ENCODE measurements around the gene SLC4A5. TPM values are rescaled to one million over a fixed set of nuclear protein-coding genes. Genes with fewer than 3 reads are reported as not detected.

The SLC4A5 gene
- polyA plus RNA-seq, 1 of the 3 experiments (the other 2 are of a cell fraction), result 0.25 TPM

DNA sequence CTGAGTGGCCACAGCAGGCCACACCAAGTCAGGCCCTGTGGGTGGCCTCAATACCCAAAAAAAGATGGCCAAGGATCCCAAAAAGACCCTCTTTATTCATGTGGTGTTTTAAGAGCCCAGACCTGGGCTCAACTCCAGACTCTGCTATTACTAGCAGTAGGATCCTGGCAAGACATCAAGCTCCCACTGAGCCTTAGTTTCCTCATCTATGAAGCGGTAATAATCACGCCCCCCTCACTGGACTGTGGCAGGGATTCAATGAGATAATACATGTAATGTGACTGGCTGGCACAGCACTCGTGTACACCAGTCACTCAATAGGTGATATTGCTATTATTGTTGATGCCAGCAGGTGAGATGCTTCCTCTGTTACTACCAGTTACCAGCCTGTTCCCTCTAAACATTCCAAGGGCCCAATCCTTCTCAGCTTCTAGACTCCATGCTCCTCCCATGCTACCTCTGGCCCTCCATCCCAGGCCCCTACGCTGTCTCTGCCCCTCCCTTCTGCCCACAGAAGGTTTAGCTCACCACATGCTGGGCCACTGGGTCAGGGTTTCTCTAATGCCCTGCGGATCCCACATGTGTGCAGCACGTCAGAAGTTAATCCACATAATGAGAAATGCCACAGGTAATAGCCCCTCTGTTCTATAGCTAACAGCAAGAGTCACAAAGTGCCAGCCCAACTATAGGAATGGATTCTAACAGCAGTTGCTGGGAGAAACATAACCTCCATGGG lies 51.2 kb downstream of the SLC4A5 start (continued):
- TF ChIP-seq, protein P1, sequence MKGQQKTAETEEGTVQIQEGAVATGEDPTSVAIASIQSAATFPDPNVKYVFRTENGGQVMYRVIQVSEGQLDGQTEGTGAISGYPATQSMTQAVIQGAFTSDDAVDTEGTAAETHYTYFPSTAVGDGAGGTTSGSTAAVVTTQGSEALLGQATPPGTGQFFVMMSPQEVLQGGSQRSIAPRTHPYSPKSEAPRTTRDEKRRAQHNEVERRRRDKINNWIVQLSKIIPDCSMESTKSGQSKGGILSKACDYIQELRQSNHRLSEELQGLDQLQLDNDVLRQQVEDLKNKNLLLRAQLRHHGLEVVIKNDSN (IDR thresholded peaks at IDR 0.05; ENCODE audit: borderline replicate concordance, low read depth), result no peak
- TF ChIP-seq GATA2 (CRISPR knock-in tag; IDR thresholded peaks at IDR 0.05), result no peak
- no peak for TF ChIP-seq MXI1 (IDR thresholded peaks at IDR 0.05; ENCODE audit: low read depth, low read length)
- TF ChIP-seq GABPA (IDR thresholded peaks at IDR 0.05; ENCODE audit: low read depth), result no peak
- no peak for TF ChIP-seq SMC3 (IDR thresholded peaks at IDR 0.05; ENCODE audit: low read depth, low read length)

DNA sequence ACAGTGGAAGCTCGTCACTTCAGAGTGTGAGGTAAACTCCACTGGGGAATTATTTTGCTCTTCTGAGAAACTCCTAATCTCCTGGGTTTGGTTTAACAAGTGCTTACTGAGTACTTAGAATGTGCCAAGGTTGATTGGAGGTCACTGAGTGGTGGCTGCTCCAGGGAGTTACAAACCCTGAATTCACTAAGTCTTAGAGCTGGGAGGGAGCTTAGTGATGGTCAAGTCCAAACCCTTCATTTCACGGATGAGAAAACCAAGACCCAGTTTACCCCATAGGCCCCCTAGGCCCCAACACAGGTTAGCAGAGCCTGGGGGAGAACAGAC lies 52.0 kb downstream of the SLC4A5 start:
- Histone ChIP-seq H3K4me1 (ENCODE audit: control insufficient read depth in 1 of 2, insufficient read depth in 2 of 2, low read depth in 1 of 2, low read length in 1 of 2) (no peaks in the 10 kb centered on the region; a peak in 1 of 4 replicates), H3K27me3 (ENCODE audit: insufficient read depth) (no peaks in the 10 kb centered on the region), H3K9ac (no peak overlapping the region), H3K9me2 (no peaks in the 10 kb centered on the region), H3F3A (replicated peaks; ENCODE audit: insufficient read depth) (no peaks in the 10 kb centered on the region), H3K79me2 (ENCODE audit: insufficient read depth) (no peaks in the 10 kb centered on the region), H3K27ac (ENCODE audit: low read depth in 2 of 2, low read length in 1 of 2) (no peak overlapping the region), H2AFZ (ENCODE audit: low read depth) (no peak overlapping the region), H3K36me3 (replicated peaks in 1 of 2; ENCODE audit: control insufficient read depth in 1 of 2, insufficient read depth in 2 of 2, low read length in 1 of 2) (no peaks in the 10 kb centered on the region), H4K20me1 (ENCODE audit: insufficient read depth) (no peaks in the 10 kb centered on the region), H3K4me2 (no peak overlapping the region), H3K9me3 (no peaks in the 10 kb centered on the region), H3K4me3 (ENCODE audit: low read depth in 2 of 2, low read length in 1 of 2) (no peak overlapping the region)
- TF ChIP-seq SIN3A (IDR thresholded peaks at IDR 0.05; ENCODE audit: borderline replicate concordance, low read depth, low read length) (no peak), FOXM1 (IDR thresholded peaks at IDR 0.05; ENCODE audit: low read depth) (no peak), TCF12 (IDR thresholded peaks at IDR 0.05) (no peak), FOSL2 (IDR thresholded peaks at IDR 0.05; ENCODE audit: borderline replicate concordance, low read depth) (no peak), MEF2A (IDR thresholded peaks at IDR 0.05; ENCODE audit: borderline replicate concordance, low read depth) (no peak), YY1 (IDR thresholded peaks at IDR 0.05; ENCODE audit: low read depth) (no peak), NFIC (IDR thresholded peaks at IDR 0.05; ENCODE audit: borderline replicate concordance) (no peak), RXRA (IDR thresholded peaks at IDR 0.05; ENCODE audit: borderline replicate concordance, low read depth) (no peak), MXI1 (IDR thresholded peaks at IDR 0.05; ENCODE audit: low read depth, low read length) (no peak), TEAD4 (IDR thresholded peaks at IDR 0.05; ENCODE audit: borderline replicate concordance, insufficient read depth) (no peak), ELF1 (IDR thresholded peaks at IDR 0.05) (no peak), CHD2 (IDR thresholded peaks at IDR 0.05; ENCODE audit: low read length, partially characterized antibody) (no peak), SMC3 (IDR thresholded peaks at IDR 0.05; ENCODE audit: low read depth, low read length) (no peak), POLR2AphosphoS5 (IDR thresholded peaks at IDR 0.05; ENCODE audit: low read depth, low read length) (no peak)
- TF ChIP-seq, protein P2, sequence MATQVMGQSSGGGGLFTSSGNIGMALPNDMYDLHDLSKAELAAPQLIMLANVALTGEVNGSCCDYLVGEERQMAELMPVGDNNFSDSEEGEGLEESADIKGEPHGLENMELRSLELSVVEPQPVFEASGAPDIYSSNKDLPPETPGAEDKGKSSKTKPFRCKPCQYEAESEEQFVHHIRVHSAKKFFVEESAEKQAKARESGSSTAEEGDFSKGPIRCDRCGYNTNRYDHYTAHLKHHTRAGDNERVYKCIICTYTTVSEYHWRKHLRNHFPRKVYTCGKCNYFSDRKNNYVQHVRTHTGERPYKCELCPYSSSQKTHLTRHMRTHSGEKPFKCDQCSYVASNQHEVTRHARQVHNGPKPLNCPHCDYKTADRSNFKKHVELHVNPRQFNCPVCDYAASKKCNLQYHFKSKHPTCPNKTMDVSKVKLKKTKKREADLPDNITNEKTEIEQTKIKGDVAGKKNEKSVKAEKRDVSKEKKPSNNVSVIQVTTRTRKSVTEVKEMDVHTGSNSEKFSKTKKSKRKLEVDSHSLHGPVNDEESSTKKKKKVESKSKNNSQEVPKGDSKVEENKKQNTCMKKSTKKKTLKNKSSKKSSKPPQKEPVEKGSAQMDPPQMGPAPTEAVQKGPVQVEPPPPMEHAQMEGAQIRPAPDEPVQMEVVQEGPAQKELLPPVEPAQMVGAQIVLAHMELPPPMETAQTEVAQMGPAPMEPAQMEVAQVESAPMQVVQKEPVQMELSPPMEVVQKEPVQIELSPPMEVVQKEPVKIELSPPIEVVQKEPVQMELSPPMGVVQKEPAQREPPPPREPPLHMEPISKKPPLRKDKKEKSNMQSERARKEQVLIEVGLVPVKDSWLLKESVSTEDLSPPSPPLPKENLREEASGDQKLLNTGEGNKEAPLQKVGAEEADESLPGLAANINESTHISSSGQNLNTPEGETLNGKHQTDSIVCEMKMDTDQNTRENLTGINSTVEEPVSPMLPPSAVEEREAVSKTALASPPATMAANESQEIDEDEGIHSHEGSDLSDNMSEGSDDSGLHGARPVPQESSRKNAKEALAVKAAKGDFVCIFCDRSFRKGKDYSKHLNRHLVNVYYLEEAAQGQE (IDR thresholded peaks at IDR 0.05; ENCODE audit: low read depth, low read length), result no peak
- TF ChIP-seq, protein P3, sequence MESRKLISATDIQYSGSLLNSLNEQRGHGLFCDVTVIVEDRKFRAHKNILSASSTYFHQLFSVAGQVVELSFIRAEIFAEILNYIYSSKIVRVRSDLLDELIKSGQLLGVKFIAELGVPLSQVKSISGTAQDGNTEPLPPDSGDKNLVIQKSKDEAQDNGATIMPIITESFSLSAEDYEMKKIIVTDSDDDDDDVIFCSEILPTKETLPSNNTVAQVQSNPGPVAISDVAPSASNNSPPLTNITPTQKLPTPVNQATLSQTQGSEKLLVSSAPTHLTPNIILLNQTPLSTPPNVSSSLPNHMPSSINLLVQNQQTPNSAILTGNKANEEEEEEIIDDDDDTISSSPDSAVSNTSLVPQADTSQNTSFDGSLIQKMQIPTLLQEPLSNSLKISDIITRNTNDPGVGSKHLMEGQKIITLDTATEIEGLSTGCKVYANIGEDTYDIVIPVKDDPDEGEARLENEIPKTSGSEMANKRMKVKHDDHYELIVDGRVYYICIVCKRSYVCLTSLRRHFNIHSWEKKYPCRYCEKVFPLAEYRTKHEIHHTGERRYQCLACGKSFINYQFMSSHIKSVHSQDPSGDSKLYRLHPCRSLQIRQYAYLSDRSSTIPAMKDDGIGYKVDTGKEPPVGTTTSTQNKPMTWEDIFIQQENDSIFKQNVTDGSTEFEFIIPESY (IDR thresholded peaks at IDR 0.05; ENCODE audit: borderline replicate concordance, low read depth), result no peak
- TF ChIP-seq, protein P4, sequence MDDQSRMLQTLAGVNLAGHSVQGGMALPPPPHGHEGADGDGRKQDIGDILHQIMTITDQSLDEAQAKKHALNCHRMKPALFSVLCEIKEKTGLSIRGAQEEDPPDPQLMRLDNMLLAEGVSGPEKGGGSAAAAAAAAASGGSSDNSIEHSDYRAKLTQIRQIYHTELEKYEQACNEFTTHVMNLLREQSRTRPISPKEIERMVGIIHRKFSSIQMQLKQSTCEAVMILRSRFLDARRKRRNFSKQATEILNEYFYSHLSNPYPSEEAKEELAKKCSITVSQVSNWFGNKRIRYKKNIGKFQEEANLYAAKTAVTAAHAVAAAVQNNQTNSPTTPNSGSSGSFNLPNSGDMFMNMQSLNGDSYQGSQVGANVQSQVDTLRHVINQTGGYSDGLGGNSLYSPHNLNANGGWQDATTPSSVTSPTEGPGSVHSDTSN (IDR thresholded peaks at IDR 0.05), result no peak
- TF ChIP-seq, protein P5, sequence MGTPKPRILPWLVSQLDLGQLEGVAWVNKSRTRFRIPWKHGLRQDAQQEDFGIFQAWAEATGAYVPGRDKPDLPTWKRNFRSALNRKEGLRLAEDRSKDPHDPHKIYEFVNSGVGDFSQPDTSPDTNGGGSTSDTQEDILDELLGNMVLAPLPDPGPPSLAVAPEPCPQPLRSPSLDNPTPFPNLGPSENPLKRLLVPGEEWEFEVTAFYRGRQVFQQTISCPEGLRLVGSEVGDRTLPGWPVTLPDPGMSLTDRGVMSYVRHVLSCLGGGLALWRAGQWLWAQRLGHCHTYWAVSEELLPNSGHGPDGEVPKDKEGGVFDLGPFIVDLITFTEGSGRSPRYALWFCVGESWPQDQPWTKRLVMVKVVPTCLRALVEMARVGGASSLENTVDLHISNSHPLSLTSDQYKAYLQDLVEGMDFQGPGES (IDR thresholded peaks at IDR 0.05; ENCODE audit: low read depth, low read length), result no peak
- DNase-seq, result no peak
- CTCF ChIA-PET, result interaction anchor here (1.0 to 1.1 kb wide), 2 partner anchors 15 to 41 kb away, joined by 3 to 4 read pairs; no protein-coding TSS in a partner anchor
- POLR2A ChIA-PET, result no interaction called here
- 71% methylated on average over 2 of the region's 2 CpGs for WGBS (ENCODE audit: low lambda C conversion rate)
